B cell (primary cell): ENCODE data around the gene FRMD4A. TPM values are rescaled to one million over a fixed set of nuclear protein-coding genes. Genes with fewer than 3 reads are reported as not detected.

Source experiments
- ATAC-seq: fragments of 200-7000 bp; cut with Tn5 transposase; one replicate; pipeline ENCODE4 v1.10.0; 2021; ENCODE audit warnings: low read depth, mild to moderate bottlenecking, moderate number of reproducible peaks, moderate library complexity
- CTCF ChIA-PET: fragments of 350-600 bp; sonication (Branson Sonifier 250); formaldehyde crosslinking; loops from one replicate; lab custom pipeline; 2021; ENCODE audit warnings: antibody characterized with exemption, inconsistent platforms; lab: Charles Lee
- POLR2A ChIA-PET: fragments of 350-600 bp; sonication (Branson Sonifier 250); formaldehyde crosslinking; loops from one replicate; lab custom pipeline; 2021; ENCODE audit warnings: antibody characterized with exemption; lab: Charles Lee
- DNase-seq: peaks from one replicate; pipeline ENCODE4 v3.0.0; 2013
- H2AFZ ChIP-seq: 2 replicates; pipeline ENCODE4 v1.6.1; 2012; ENCODE audit warnings: mild to moderate bottlenecking, low read depth, low read length; ENCODE audit not compliant: insufficient read depth, poor library complexity, severe bottlenecking
- H3K27ac ChIP-seq, 2 donors: 1 replicate in 1 of 2; 2 replicates in 1 of 2; pipeline ENCODE4 v1.5.1; 2012 to 2013; ENCODE audit warnings: low read length in 2 of 2, mild to moderate bottlenecking in 2 of 2, moderate library complexity in 1 of 2
- H3K27me3 ChIP-seq, 4 experiments: fragments of 200-600 bp in 1 of 4; sonication (generic) in 1 of 4; replicated peaks in 1 of 4; 1 replicate in 2 of 4; 2 replicates in 2 of 4; pipeline versions ENCODE4 v1.6.1 to v1.7.0; 2013 to 2016; ENCODE audit warnings: low read length in 3 of 4, mild to moderate bottlenecking in 2 of 4, mixed read lengths in 1 of 4, moderate library complexity in 1 of 4; ENCODE audit not compliant: insufficient read depth in 4 of 4, control insufficient read depth in 3 of 4; ENCODE audit errors: control extremely low read depth in 1 of 4
- H3K36me3 ChIP-seq, 2 experiments: replicated peaks in 1 of 2; 1 replicate in 1 of 2; 2 replicates in 1 of 2; pipeline versions ENCODE4 v1.6.1 to v1.7.1; 2013; ENCODE audit warnings: low read length in 1 of 2; ENCODE audit not compliant: insufficient read depth in 2 of 2, control insufficient read depth in 1 of 2; ENCODE audit errors: control extremely low read depth in 1 of 2, extremely low read depth in 1 of 2
- H3K4me1 ChIP-seq, 2 donors: fragments of 200-600 bp in 1 of 2; sonication (generic) in 1 of 2; 1 replicate in 1 of 2; 2 replicates in 1 of 2; pipeline versions ENCODE4 v1.5.1 to v1.6.1; 2013 to 2017; ENCODE audit warnings: low read length in 2 of 2; ENCODE audit not compliant: control insufficient read depth in 2 of 2, insufficient read depth in 2 of 2
- H3K4me2 ChIP-seq: replicated peaks from 2 replicates; pipeline ENCODE3; 2012; ENCODE audit warnings: mild to moderate bottlenecking, low read depth, low read length; ENCODE audit not compliant: poor library complexity, severe bottlenecking
- H3K4me3 ChIP-seq, 5 experiments: fragments of 200-600 bp in 1 of 5; sonication (generic) in 1 of 5; 1 replicate in 3 of 5; 2 replicates in 2 of 5; pipeline versions ENCODE4 v1.5.1 to v1.7.0; 2011 to 2016; ENCODE audit warnings: low read length in 4 of 5, mild to moderate bottlenecking in 4 of 5, low read depth in 2 of 5, control low read depth in 1 of 5, moderate library complexity in 1 of 5; ENCODE audit not compliant: insufficient read depth in 1 of 5; ENCODE audit errors: control extremely low read depth in 1 of 5, extremely low read depth in 1 of 5
- H3K79me2 ChIP-seq: fragments of 200-600 bp; sonication (generic); one replicate; pipeline ENCODE4 v1.6.0; 2016; ENCODE audit warnings: low read length; ENCODE audit not compliant: control insufficient read depth, insufficient read depth
- H3K9ac ChIP-seq: fragments of 200-600 bp; sonication (generic); 2 replicates; pipeline ENCODE4 v1.6.1; 2017; ENCODE audit warnings: mild to moderate bottlenecking, low read length, moderate library complexity
- H3K9me3 ChIP-seq, 3 donors: one replicate each; pipeline versions ENCODE4 v1.6.1 to v1.7.1; 2013; ENCODE audit warnings: low read length in 2 of 3; ENCODE audit not compliant: control insufficient read depth in 2 of 3, insufficient read depth in 1 of 3; ENCODE audit errors: control extremely low read depth in 1 of 3
- H4K20me1 ChIP-seq: 2 replicates; pipeline ENCODE4 v1.6.0; 2012; ENCODE audit warnings: mild to moderate bottlenecking, low read length; ENCODE audit not compliant: insufficient read depth, control insufficient read depth, poor library complexity, severe bottlenecking
- H3K27ac Mint-ChIP-seq: one replicate; pipeline ENCODE4 v1.8.0; 2021; ENCODE audit warnings: mixed read lengths
- H3K27me3 Mint-ChIP-seq: one replicate; pipeline ENCODE4 v1.8.0; 2021; ENCODE audit warnings: mixed read lengths
- H3K4me1 Mint-ChIP-seq: one replicate; pipeline ENCODE4 v1.8.0; 2021; ENCODE audit warnings: mixed read lengths
- H3K4me3 Mint-ChIP-seq: one replicate; pipeline ENCODE4 v1.8.0; 2021; ENCODE audit warnings: mixed read lengths
- H3K9me3 Mint-ChIP-seq: one replicate; pipeline ENCODE4 v1.8.0; 2022; ENCODE audit warnings: mixed read lengths; ENCODE audit not compliant: insufficient read depth
- CTCF ChIP-seq: fragments of 200-600 bp; IDR thresholded peaks from one replicate; pipeline ENCODE4 v1.8.0; 2022; ENCODE audit warnings: antibody characterized with exemption, mild to moderate bottlenecking
- EZH2 ChIP-seq: IDR thresholded peaks from 2 replicates; pipeline ENCODE4 v1.6.1; 2012; ENCODE audit warnings: borderline replicate concordance, low read depth, mild to moderate bottlenecking, moderate library complexity, low read length; ENCODE audit not compliant: insufficient read depth, poor library complexity, severe bottlenecking
- WGBS: methylation state at CpG from one replicate; pipeline ENCODE4 v1.1.5; 2013; ENCODE audit warnings: missing lambda C conversion rate; ENCODE audit not compliant: insufficient coverage; 5-methylcytosine and 5-hydroxymethylcytosine counted together
- intact Hi-C: fragments of 100-400 bp; cut with micrococcal nuclease; formaldehyde crosslinking; loops from one replicate; pipeline ENCODE4 v1.10.0; 2022
- polyA plus RNA-seq: library from polyadenylated mRNA; depleted of rRNA; stranded (reverse); fragments of >200 nt; gene quantifications from 2 replicates; pipeline ENCODE4 v1.2.3, GENCODE V29; 2012
- total RNA-seq, 2 donors: library from RNA; stranded (reverse); fragments of 120-200 nt in 1 of 2; gene quantifications; 1 replicate in 1 of 2; 2 replicates in 1 of 2; pipeline versions ENCODE4 v1.2.3 to v1.2.4, GENCODE V29; 2013 to 2022

FRMD4A gene
- total and polyA plus RNA-seq, 2 donors (not counting 1 experiment from before 2014, with no cell fraction given), result 0.76 to 3.4 TPM

- intact Hi-C loops, result no loop called here
- Mint-ChIP-seq H3K9me3 (no peaks in the 10 kb centered on the region), H3K4me3 (no peak overlapping the region), H3K27ac (no peak overlapping the region), H3K27me3 (peaks cover 21% of the 10 kb centered on the region), H3K4me1 (peaks cover 7% of the 10 kb centered on the region)
- Histone ChIP-seq H3K9ac (no peak overlapping the region), H3K27ac (no peak overlapping the region), H3K4me3 (no peak overlapping the region), H2AFZ (no peak overlapping the region), H3K4me2 (no peak overlapping the region), H3K79me2 (no peaks in the 10 kb centered on the region), H4K20me1 (no peaks in the 10 kb centered on the region), H3K4me1 (peaks cover 4 to 5% of the 10 kb centered on the region in 2 donors), H3K9me3 (no peaks in the 10 kb centered on the region), H3K36me3 (no peaks in the 10 kb centered on the region), H3K27me3 (peaks cover 0 to 3% (median 0%) of the 10 kb centered on the region in 4 experiments)
- 93% methylated on average over 5 of the region's 11 CpGs for WGBS
- POLR2A ChIA-PET, result no interaction called here
- TF ChIP-seq EZH2, result no peak
- no peak for TF ChIP-seq CTCF
- ATAC-seq, result no peak
- no peak for DNase-seq
- CTCF ChIA-PET, result no interaction called here
Observed at GRCh38 chr10:13858709-13859108, 472.0 kb downstream of the FRMD4A start.

DNA sequence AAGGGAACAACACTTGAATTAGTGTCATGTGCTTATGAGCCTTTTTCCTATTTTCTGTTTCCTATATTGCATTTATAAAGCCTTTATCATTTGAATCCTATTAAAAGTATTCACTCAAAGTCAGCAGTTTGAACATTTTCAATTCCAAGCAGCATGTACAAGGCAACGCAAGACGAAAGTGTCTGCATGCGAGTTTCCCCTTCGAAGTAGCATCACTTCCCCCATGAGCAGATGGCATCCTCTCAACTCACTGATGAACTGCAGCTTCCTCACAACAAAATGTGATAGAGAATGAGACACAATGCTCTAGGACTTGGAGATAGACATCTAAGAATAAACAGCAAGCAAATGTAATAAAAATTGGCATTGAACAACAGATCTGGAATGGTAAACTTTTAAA lies 473.3 kb downstream of the FRMD4A start:
- TF ChIP-seq EZH2, result no peak
- TF ChIP-seq CTCF, result no peak
- DNase-seq (no peak), ATAC-seq (no peak)
- intact Hi-C loops, result no loop called here
- Histone ChIP-seq H3K4me1 (peaks cover 6 to 9% of the 10 kb centered on the region in 2 donors), H3K9me3 (peaks cover 0 to 6% (median 0%) of the 10 kb centered on the region in 3 donors), H4K20me1 (no peaks in the 10 kb centered on the region), H2AFZ (no peak overlapping the region), H3K27ac (no peak overlapping the region), H3K4me3 (no peak overlapping the region), H3K9ac (no peak overlapping the region), H3K4me2 (no peak overlapping the region), H3K27me3 (peaks cover 0 to 3% (median 0%) of the 10 kb centered on the region in 4 experiments), H3K36me3 (no peaks in the 10 kb centered on the region), H3K79me2 (no peaks in the 10 kb centered on the region)
- Mint-ChIP-seq H3K27me3 (peaks cover 21% of the 10 kb centered on the region), H3K4me3 (no peak overlapping the region), H3K9me3 (no peaks in the 10 kb centered on the region), H3K27ac (no peak overlapping the region), H3K4me1 (peaks cover 7% of the 10 kb centered on the region)
- no CpG with 5 or more reads among the region's 4 CpGs for WGBS
- ChIA-PET POLR2A (no interaction called here), CTCF (no interaction called here)
